ENCODE data around the gene NEK10.

DNA sequence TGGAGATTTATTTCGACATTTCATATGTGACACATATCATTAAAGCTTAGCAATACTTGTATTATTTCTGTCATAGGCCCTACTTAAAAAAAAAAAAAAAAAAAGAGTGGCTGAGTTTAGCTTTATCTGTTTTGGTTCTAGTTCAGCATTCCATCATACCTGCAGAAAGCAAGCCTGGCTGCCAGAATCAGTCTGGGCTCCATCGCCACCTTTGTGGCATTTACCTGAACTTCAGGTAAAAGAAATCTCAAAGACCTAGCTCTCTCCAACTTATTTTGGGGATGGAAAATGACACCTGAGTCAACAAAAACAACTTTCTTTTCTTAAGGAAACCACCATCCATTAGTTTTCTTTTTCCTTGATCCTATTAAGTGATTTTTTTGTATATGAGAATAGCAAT lies 82.1 kb downstream of the NEK10 start:
- TF ChIP-seq, protein P1, sequence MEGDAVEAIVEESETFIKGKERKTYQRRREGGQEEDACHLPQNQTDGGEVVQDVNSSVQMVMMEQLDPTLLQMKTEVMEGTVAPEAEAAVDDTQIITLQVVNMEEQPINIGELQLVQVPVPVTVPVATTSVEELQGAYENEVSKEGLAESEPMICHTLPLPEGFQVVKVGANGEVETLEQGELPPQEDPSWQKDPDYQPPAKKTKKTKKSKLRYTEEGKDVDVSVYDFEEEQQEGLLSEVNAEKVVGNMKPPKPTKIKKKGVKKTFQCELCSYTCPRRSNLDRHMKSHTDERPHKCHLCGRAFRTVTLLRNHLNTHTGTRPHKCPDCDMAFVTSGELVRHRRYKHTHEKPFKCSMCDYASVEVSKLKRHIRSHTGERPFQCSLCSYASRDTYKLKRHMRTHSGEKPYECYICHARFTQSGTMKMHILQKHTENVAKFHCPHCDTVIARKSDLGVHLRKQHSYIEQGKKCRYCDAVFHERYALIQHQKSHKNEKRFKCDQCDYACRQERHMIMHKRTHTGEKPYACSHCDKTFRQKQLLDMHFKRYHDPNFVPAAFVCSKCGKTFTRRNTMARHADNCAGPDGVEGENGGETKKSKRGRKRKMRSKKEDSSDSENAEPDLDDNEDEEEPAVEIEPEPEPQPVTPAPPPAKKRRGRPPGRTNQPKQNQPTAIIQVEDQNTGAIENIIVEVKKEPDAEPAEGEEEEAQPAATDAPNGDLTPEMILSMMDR (IDR thresholded peaks at IDR 0.05) = no peak
- TF ChIP-seq POLR2A (IDR thresholded peaks at IDR 0.05) = no peak
